ENCODE measurements around the gene UCMA.

UCMA gene

GRCh38 chr10:13213163-13213562, 21.0 kb downstream of the UCMA start:
- Histone ChIP-seq H3K27ac (ENCODE audit: low read depth, low read length) (no peak overlapping the region), H3K9ac (ENCODE audit: low read depth, low read length) (no peak overlapping the region), H3K27me3 (ENCODE audit: insufficient read depth, low read length) (no peaks in the 10 kb centered on the region), H3K9me3 (ENCODE audit: insufficient read depth, low read depth, low read length) (peaks cover 9% of the 10 kb centered on the region; the same call in 1 of the 2 replicates), H3K36me3 (ENCODE audit: insufficient read depth, low read length) (peaks cover 62% of the 10 kb centered on the region), H3K4me3 (ENCODE audit: low read length) (no peak overlapping the region), H3K4me1 (ENCODE audit: insufficient read depth, low read length) (no peaks in the 10 kb centered on the region)
- 96% methylated on average over 7 of the region's 7 CpGs for whole genome bisulfite sequencing

DNA sequence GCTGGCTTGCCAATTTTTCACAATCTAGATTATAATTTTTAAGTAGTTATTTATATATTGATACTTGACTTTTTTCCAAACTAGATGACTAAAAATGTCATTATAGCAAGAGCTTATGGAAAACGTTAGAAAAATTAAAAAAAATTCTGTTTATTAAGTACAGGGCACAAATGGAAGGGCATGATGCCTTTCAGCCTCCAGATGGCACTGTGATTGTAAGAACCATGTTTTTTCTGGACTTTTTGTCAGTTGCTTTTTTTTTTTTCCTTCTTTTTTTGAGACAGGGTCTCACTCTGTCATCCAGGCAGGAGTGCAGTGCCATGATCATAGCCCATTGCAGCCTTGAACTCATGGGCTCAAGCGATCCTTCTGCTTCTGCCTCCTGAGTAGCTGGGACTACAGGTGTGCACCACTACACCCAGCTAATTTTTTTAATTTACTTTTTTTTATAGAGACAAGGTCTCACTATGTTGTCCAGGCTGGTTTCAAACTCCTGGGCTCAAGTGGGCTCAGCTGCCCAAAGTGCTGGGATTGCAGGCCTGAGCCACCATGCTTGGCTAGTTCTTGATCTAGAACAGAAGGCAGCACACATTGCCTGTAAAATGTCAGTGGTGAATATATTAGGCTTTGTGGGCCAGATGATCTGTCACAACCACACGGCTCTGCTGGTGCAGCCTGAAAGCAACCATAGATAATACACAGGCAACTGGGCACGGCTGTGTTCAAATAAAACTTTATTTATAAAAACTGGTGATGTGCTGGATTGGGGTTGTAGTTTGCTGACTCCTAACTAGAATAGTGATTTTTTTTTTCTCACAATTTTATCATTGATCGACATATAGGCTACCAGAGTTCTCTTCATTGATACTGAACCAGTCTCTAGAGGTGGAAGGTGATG, 27.4 kb downstream of the UCMA start:
- no peak overlapping the region for H3K9ac ChIP-seq (ENCODE audit: low read depth, low read length)
- no peaks in the 10 kb centered on the region for H3K9me3 ChIP-seq (ENCODE audit: insufficient read depth, low read depth, low read length)
- peaks cover 93% of the 10 kb centered on the region for H3K36me3 ChIP-seq (ENCODE audit: insufficient read depth, low read length)
- H3K4me1 ChIP-seq (ENCODE audit: insufficient read depth, low read length) = no peaks in the 10 kb centered on the region
- no peak overlapping the region for H3K4me3 ChIP-seq (ENCODE audit: low read length)
- WGBS = 84% methylated on average over 3 of the region's 5 CpGs
- no peaks in the 10 kb centered on the region for H3K27me3 ChIP-seq (ENCODE audit: insufficient read depth, low read length)
- H3K27ac ChIP-seq (ENCODE audit: low read depth, low read length) = no peak overlapping the region

DNA sequence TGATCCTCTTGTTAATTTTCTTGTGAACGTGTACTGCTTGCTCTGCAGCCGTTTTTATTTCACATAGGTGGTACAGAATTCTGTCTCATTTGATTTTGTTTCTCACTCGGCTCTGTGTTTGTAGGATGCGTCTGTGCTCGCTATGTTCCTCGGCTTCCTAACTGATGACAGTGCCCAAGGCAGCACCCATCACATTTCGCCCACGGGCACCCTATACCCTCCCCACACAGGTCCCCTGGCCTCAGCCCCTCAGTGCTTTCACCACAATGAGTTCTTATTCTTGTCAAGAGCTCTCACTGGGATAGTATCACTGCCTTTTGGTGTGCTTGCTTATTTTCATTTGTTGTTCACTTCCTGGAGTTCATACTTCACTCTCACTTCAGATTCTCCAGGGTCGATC, 28.1 kb downstream of the UCMA start:
- Histone ChIP-seq H3K4me1 (ENCODE audit: insufficient read depth, low read length) (no peaks in the 10 kb centered on the region), H3K27ac (ENCODE audit: low read depth, low read length) (no peak overlapping the region), H3K9me3 (ENCODE audit: insufficient read depth, low read depth, low read length) (no peaks in the 10 kb centered on the region), H3K4me3 (ENCODE audit: low read length) (no peak overlapping the region), H3K9ac (ENCODE audit: low read depth, low read length) (no peak overlapping the region), H3K27me3 (ENCODE audit: insufficient read depth, low read length) (no peaks in the 10 kb centered on the region), H3K36me3 (ENCODE audit: insufficient read depth, low read length) (peaks cover 96% of the 10 kb centered on the region)
- WGBS = 94% methylated on average over 9 of the region's 9 CpGs

DNA sequence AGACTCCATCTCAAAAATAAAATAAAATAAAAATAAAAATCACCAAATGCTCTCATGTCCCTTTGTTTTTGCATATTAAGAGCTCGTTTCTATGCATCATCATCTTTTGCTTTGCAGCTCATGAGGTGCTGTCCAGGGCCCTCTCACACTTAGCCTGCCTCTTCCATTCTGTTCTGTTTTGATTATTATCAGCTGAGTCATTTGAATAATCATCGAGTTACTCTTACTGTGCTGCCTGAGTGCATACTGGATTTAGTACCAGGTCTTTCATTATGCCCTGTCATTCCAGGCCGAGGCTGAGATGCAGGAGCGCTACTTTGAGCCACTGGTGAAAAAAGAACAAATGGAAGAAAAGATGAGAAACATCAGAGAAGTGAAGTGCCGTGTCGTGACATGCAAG, 33.0 kb downstream of the UCMA start:
- Histone ChIP-seq H3K9me3 (ENCODE audit: insufficient read depth, low read depth, low read length) (no peaks in the 10 kb centered on the region), H3K4me3 (ENCODE audit: low read length) (no peak overlapping the region), H3K27me3 (ENCODE audit: insufficient read depth, low read length) (no peaks in the 10 kb centered on the region), H3K27ac (ENCODE audit: low read depth, low read length) (no peak overlapping the region), H3K36me3 (ENCODE audit: insufficient read depth, low read length) (peaks cover 96% of the 10 kb centered on the region), H3K9ac (ENCODE audit: low read depth, low read length) (no peak overlapping the region), H3K4me1 (ENCODE audit: insufficient read depth, low read length) (no peaks in the 10 kb centered on the region)
- 96% methylated on average over 6 of the region's 6 CpGs for WGBS

DNA sequence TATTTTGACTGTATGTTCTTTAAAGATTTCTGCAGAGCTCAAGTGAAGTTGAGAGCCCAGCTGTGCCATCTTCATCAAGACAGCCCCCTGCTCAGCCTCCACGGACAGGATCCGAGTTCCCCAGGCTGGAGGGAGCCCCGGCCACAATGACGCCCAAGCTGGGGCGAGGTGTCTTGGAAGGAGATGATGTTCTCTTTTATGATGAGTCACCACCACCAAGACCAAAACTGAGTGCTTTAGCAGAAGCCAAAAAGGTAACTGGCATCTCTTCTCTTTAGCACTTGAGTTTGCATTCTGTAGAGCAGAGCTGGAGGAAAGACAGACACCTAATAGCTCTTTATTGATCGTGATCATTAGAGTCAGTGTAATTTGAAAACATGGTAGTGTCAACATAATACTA, 39.2 kb downstream of the UCMA start:
- Histone ChIP-seq H3K36me3 (ENCODE audit: insufficient read depth, low read length) (peaks cover 99% of the 10 kb centered on the region), H3K27me3 (ENCODE audit: insufficient read depth, low read length) (no peaks in the 10 kb centered on the region), H3K4me1 (ENCODE audit: insufficient read depth, low read length) (no peaks in the 10 kb centered on the region), H3K9ac (ENCODE audit: low read depth, low read length) (no peak overlapping the region), H3K4me3 (ENCODE audit: low read length) (no peak overlapping the region), H3K9me3 (ENCODE audit: insufficient read depth, low read depth, low read length) (no peaks in the 10 kb centered on the region), H3K27ac (ENCODE audit: low read depth, low read length) (no peak overlapping the region)
- 97% methylated on average over 6 of the region's 6 CpGs for WGBS

GRCh38 chr10:13193637-13194036, 40.5 kb downstream of the UCMA start:
- Histone ChIP-seq H3K4me1 (ENCODE audit: insufficient read depth, low read length) (no peaks in the 10 kb centered on the region), H3K27ac (ENCODE audit: low read depth, low read length) (no peak overlapping the region), H3K4me3 (ENCODE audit: low read length) (no peak overlapping the region), H3K27me3 (ENCODE audit: insufficient read depth, low read length) (no peaks in the 10 kb centered on the region), H3K36me3 (ENCODE audit: insufficient read depth, low read length) (peaks cover 98% of the 10 kb centered on the region), H3K9ac (ENCODE audit: low read depth, low read length) (no peak overlapping the region), H3K9me3 (ENCODE audit: insufficient read depth, low read depth, low read length) (no peaks in the 10 kb centered on the region)
- 94% methylated on average over 7 of the region's 7 CpGs for WGBS

DNA sequence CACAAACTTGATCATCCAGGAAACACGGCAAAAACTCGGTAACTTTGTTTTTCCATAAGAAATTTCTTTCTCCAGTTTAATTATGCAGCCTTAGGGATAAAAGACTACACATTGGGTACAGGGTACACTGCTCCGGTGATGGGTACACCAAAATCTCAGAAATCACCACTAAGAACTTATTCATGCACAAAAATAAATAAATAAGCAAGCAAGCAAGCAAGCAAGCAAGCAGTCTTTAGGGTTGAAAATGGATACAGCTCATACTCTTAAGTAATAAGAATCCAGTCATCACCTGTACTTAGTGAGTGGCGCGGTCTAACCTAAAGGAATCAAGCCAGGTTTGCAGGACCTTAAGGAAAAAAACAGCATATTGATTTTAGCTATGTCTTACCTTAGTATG, 42.8 kb downstream of the UCMA start:
- Histone ChIP-seq H3K36me3 (ENCODE audit: insufficient read depth, low read length) (peaks cover 99% of the 10 kb centered on the region), H3K27me3 (ENCODE audit: insufficient read depth, low read length) (no peaks in the 10 kb centered on the region), H3K27ac (ENCODE audit: low read depth, low read length) (no peak overlapping the region), H3K9ac (ENCODE audit: low read depth, low read length) (no peak overlapping the region), H3K4me3 (ENCODE audit: low read length) (no peak overlapping the region), H3K4me1 (ENCODE audit: insufficient read depth, low read length) (no peaks in the 10 kb centered on the region), H3K9me3 (ENCODE audit: insufficient read depth, low read depth, low read length) (peaks cover 6% of the 10 kb centered on the region; the same call in 1 of the 2 replicates)
- 96% methylated on average over 5 of the region's 5 CpGs for WGBS

GRCh38 chr10:13190816-13191215, 43.4 kb downstream of the UCMA start:
- H3K27ac ChIP-seq (ENCODE audit: low read depth, low read length) = no peak overlapping the region
- WGBS = 100% methylated on average over 2 of the region's 3 CpGs
- peaks cover 6% of the 10 kb centered on the region; the same call in 1 of the 2 replicates for H3K9me3 ChIP-seq (ENCODE audit: insufficient read depth, low read depth, low read length)
- no peak overlapping the region for H3K9ac ChIP-seq (ENCODE audit: low read depth, low read length)
- peaks cover 99% of the 10 kb centered on the region for H3K36me3 ChIP-seq (ENCODE audit: insufficient read depth, low read length)
- no peaks in the 10 kb centered on the region for H3K27me3 ChIP-seq (ENCODE audit: insufficient read depth, low read length)
- H3K4me1 ChIP-seq (ENCODE audit: insufficient read depth, low read length) = no peaks in the 10 kb centered on the region
- H3K4me3 ChIP-seq (ENCODE audit: low read length) = no peak overlapping the region

DNA sequence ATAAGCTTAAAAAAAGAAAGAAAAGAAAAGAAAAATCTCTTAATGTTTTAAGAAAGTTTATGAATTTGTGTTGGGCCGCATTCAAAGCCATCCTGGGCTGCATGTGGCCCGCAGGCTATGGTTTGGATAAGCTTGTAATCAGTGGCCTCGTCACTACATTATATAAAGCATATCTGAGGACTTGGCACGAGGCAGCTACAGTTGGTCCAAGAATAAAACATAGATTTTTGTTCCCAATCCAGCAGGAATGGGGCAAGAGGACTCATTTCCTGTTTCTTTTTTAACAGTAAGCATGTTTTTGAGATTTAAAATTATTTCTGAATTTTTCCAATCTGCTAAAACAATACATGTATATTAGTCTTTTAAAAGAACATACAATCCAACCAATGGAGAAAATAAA, 44.2 kb downstream of the UCMA start:
- no peak overlapping the region for H3K27ac ChIP-seq (ENCODE audit: low read depth, low read length)
- H3K4me3 ChIP-seq (ENCODE audit: low read length) = no peak overlapping the region
- H3K4me1 ChIP-seq (ENCODE audit: insufficient read depth, low read length) = no peaks in the 10 kb centered on the region
- H3K27me3 ChIP-seq (ENCODE audit: insufficient read depth, low read length) = no peaks in the 10 kb centered on the region
- H3K9me3 ChIP-seq (ENCODE audit: insufficient read depth, low read depth, low read length) = peaks cover 6% of the 10 kb centered on the region; the same call in 1 of the 2 replicates
- 96% methylated on average over 4 of the region's 4 CpGs for WGBS
- peaks cover 99% of the 10 kb centered on the region for H3K36me3 ChIP-seq (ENCODE audit: insufficient read depth, low read length)
- no peak overlapping the region for H3K9ac ChIP-seq (ENCODE audit: low read depth, low read length)

DNA sequence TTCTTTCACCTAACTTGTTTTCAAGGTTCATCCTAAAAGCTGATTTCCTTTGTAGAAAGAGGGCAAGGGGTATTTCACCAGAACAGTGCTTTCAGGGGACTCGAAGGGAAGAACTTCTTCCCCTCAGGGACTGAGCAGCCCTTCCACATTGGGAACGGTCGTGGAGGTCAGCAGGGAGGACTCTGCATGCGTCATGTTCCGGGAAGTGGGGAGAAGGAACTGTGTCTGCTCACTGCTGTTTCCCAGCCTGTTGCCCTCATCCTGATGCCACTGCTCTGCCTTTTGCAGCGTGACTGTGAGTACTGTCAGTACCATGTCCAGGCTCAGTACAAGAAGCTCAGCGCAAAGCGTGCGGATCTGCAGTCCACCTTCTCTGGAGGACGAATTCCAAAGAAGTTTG, 45.6 kb downstream of the UCMA start:
- Histone ChIP-seq H3K36me3 (ENCODE audit: insufficient read depth, low read length) (peaks cover 99% of the 10 kb centered on the region), H3K4me3 (ENCODE audit: low read length) (no peak overlapping the region), H3K9me3 (ENCODE audit: insufficient read depth, low read depth, low read length) (peaks cover 6% of the 10 kb centered on the region; the same call in 1 of the 2 replicates), H3K27me3 (ENCODE audit: insufficient read depth, low read length) (no peaks in the 10 kb centered on the region), H3K9ac (ENCODE audit: low read depth, low read length) (no peak overlapping the region), H3K4me1 (ENCODE audit: insufficient read depth, low read length) (no peaks in the 10 kb centered on the region), H3K27ac (ENCODE audit: low read depth, low read length) (no peak overlapping the region)
- WGBS = 95% methylated on average over 10 of the region's 10 CpGs

DNA sequence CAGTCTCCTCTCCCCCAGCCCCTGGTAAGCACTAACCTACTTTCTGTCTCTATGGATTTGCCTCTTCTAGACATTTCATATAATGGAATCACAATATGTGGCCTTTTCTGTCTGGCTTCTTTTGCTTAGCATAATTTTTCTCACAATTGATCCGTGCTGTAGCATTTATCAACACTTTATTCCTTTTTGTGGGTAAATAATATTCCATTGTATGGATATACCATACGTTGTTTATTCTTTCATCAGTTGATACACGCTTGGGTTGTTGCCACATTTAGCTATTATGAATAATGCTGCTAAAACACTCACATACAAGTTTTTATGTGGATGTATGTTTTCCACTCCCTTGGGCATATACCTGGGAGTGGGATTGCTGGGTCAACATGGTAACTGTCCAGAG, 47.0 kb downstream of the UCMA start:
- H3K4me3 ChIP-seq (ENCODE audit: low read length) = no peak overlapping the region
- no peaks in the 10 kb centered on the region for H3K27me3 ChIP-seq (ENCODE audit: insufficient read depth, low read length)
- 100% methylated on average over 1 of the region's 3 CpGs for WGBS
- H3K36me3 ChIP-seq (ENCODE audit: insufficient read depth, low read length) = peaks cover 99% of the 10 kb centered on the region
- H3K4me1 ChIP-seq (ENCODE audit: insufficient read depth, low read length) = no peaks in the 10 kb centered on the region
- H3K9ac ChIP-seq (ENCODE audit: low read depth, low read length) = no peak overlapping the region
- no peak overlapping the region for H3K27ac ChIP-seq (ENCODE audit: low read depth, low read length)
- peaks cover 6% of the 10 kb centered on the region; the same call in 1 of the 2 replicates for H3K9me3 ChIP-seq (ENCODE audit: insufficient read depth, low read depth, low read length)

Measured in HUES64 (cell line).